Left lobe of liver (tissue), 2 donors: ENCODE data around the gene VARS2. TPM values are rescaled to one million over a fixed set of nuclear protein-coding genes. Genes with fewer than 3 reads are reported as not detected.
"Not testable (repeated sequence)": the region's sequence is repeated elsewhere in the genome, so short reads cannot be mapped to it uniquely, and the experiment has no call there.

Experiments
- ATAC-seq: fragments of 200-7000 bp; cut with Tn5 transposase; one replicate; pipeline ENCODE4 v1.9.1; 2020; ENCODE audit warnings: mild to moderate bottlenecking, moderate library complexity
- DNase-seq: peaks from one replicate; pipeline ENCODE4 v3.0.0-alpha.2; 2020; ENCODE audit warnings: low spot score
- total RNA-seq: library from RNA; stranded (reverse); gene quantifications from one replicate; pipeline ENCODE4 v1.2.1, GENCODE V29; 2021
- donor health status: DM: no; HTN: no; CAD: no; lungs with moderate emphysema.
- donor health status: DM: no; HTN: yes; CAD: no.

Gene VARS2
- total RNA-seq, 1 donor from 2014 or later, result 28.9 TPM

DNA sequence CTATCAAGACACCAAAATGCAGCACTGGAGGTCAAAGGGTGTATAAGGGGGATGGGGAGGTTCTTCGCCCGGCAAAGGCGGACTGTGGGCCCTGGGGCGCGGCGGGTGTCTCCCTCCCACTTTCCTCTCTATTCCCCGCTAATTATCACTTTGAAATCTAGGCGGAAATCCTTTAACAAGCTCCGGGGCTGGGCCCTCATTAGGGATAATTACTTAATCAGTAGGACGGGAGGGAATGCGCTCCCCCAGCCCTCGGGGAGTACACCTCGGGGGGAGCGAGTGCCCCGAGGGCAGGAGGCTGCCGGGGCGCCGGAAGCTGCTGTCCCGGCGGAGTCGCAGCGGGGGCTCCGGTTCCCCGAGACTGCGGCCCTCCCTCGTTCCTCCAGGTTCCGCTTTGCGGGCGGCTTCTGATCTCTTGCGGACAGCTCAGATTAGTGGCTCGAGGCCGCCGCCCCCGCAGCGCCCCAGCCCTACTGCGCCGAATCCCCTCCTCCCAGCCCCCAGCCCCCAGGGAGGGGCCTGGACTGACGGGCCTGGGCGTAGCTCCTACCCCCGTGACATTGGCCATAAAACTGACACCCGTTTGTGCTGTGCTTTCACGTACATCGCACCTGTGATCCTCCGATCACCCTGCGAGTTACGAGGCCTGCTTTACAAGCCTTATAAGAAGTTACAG is 41.5 kb downstream of the VARS2 start:
- ATAC-seq (peak; percentile 21), DNase-seq (no peak)

DNA sequence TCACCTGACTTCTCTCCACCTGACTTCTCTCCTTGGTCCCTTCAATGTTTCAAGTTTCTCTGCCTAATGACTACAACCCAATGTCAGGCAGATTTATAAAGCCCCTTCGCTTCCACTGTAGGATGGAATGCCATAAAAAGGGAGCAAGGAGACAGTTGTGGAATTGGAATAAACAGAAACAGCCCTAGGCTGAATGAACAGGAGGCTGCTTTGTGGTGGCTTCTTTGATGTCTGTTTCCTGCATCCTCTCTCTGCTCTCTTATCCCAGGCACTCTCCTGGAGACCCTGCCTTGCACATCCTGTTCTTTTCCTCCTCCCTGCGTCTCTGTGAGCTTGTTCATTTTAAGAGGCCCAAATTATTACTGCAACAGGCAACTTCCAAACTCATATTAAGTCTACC is 43.7 kb downstream of the VARS2 start:
- ATAC-seq, result no peak
- DNase-seq, result no peak

DNA sequence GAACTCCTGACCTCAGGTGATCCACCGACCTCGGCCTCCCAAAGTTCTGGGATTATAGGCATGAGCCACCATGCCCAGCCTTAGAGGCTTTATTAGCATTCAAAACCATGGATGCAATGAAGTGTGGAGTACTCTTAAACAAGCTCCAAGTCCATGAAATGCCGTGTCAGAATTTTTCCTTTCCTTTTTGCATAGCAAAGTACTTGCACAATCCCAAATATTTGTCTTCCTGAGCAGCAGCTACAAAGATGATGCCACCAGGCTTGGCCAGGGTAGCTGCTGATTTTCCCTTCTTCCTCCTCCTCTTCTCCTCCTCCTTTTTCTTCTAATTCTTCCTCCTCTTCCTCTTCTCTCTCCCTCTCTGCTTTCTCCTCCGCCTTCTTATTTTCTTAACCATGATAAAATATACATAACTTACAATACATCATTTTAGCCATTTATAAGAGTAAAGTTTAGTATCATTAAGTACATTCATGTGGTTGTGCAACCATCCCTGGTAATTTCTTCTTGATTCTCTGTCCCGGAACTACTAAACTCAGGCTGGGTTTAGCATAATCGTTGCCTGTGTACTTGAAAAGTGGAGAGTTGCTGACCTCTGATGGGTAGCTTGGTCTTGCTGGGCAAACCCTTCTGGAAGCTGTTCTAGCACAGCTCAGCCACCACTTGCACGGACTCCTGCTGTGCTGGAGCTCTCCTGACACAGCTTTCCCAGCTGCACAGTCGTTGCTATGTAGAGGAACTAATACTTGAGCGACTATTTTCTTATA is 47.1 kb downstream of the VARS2 start:
- ATAC-seq (peak; percentile 74), DNase-seq (no peak)

DNA sequence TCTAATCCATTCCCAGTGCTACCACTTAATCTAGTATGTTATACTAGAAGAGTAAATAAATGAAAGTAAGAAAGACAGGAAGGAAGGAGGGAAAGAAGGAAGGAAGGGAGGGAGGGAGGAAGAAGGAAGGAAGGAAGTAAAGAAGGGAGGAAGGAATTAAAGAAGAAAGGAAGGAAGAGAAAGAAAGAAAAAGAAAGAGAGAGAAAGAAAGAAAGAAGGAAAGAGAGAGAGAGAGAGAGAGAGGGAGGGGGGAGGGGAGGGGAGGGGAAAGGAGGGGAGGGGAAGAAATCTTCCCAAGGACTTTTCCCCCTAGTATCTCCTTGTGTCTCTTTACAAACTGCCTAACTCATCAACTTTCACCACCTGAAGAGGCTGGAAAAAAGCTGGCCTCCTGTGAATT is 48.7 kb downstream of the VARS2 start:
- DNase-seq, result no peak
- no peak for ATAC-seq

DNA sequence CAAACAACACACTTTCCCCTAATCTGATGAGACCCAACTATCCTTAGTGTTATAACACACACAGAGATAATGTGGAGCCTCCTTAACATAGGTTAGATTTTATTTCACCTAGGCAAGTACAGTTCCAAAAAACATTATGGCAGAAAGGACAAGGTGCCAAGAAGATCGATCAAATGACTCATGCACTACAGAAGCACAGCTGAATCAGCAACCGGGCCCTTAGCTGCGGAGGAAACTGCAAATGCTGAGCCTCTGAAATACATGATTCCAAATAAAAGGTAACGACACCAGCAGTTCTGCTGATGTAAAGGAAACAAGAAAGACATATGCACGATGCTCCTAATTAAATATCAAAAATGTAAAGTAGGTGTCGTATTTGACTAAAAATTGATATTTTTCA is 49.6 kb downstream of the VARS2 start:
- DNase-seq (no peak), ATAC-seq (no peak)

DNA sequence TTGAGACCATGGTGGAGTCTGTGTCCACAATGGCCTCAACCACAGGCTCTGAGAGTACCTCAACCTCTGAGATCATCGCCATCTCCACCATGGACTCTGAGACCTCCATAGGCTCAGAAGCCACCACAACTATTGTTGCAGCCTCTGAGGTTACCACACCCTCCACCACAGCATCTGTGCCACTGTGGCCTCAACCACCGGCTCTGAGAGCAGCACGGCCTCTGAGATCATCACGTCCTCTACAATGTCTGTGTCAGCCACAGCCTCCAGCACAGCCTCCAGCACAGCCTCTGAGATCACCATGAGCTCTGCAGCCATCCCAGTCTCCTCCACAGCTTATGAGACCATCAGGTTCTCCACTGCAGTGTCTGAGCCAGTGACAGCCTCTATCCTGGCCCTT is 50.0 kb downstream of the VARS2 start:
- DNase-seq (no peak), ATAC-seq (no peak)

DNA sequence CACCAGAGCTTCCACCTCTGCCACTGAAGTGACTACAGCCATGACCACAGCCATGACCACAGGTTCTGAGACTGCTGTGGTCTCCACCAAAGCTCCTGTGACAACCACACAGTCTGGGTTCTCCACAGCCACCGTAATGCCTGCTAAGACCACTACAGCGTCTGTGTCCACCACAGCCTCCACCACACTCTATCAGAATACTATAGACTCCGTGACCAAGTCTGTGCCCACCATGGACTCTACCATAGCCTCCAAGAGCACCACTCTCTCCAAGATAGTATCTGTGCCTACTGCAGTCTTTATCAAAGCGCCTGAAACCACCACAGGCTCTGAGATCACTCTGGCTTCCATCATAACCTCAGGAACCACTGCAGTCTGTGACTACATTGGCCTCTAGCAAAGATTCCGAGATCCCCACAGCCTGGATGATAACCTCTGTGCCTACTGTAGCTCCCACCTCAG is 51.1 kb downstream of the VARS2 start:
- DNase-seq (no peak), ATAC-seq (no peak)

DNA sequence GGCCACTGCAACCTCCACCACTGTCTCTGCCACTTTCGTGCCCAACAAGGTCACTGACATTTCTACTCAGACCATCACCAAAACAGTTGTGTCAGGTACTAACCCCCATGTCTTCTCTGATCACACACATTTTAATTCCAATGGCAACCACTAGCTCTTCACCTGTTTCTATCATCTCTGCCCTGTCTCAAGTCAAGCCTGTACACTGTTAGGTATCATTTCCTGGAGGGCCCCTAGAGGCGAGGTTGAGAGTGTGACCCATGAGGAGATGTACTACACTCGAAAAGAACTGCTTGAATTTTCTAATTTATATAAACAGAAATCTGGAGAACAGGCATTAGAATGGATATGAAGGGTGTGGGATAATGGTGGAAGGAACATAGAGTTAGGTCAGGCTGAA is 52.1 kb downstream of the VARS2 start:
- DNase-seq, result no peak
- no peak for ATAC-seq

DNA sequence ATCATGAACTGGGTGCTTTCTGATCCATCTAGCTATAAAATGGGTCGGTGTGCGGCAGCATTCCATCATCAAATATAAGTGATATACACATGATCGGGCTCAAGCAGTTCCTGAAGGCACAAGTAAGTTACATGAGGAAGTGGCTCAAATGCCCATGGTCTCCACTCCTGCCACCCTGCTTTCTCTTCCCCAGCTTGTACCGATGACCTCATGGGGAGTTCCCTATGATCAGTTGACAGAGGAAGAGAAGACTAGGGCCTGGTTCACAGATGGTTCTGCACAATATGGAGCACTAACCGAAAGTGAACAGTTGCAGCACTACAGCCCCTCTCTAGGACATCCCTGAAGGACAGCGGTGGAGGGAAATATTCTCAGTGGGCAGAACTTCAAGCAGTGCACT is 55.1 kb downstream of the VARS2 start:
- ATAC-seq, DNase-seq: not testable (repeated sequence)

DNA sequence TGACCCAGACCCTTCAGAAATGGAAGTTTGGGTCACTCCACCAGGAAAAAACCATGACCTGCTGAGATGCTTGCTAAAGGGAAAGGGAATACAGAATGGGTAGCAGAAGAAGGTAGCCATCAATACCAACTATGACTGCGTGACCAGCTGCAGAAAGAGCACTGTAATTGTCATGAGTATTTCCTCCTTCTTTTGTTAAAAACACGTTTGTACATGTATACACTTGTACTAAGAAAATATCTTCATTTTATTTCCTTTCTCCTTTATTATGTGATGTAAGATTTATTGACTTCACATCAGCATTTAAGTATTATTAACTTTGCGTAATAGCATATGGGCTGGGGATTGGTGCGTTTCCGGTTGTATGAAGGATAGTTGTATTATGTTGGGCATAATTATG is 56.9 kb downstream of the VARS2 start:
- no peak for ATAC-seq
- no peak for DNase-seq

DNA sequence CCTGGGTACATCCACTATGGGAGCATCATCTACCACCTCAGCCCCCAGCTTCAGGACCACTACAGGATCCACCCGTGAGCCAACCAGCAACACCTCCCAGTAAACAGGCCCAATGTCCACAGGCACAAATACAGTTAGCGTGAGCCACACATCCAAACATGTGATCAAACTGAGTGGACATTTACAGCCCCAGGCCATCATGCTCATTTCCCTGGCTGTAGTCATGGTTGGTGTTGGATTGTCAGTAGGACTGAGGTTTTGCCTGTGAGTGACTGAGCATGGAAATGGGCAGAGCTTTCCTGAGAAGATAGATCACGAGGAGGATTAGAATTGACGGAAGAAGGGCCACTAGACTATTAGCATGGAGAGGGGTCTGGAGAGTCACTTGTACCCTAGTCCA is 58.8 kb downstream of the VARS2 start:
- DNase-seq (no peak), ATAC-seq (no peak)

DNA sequence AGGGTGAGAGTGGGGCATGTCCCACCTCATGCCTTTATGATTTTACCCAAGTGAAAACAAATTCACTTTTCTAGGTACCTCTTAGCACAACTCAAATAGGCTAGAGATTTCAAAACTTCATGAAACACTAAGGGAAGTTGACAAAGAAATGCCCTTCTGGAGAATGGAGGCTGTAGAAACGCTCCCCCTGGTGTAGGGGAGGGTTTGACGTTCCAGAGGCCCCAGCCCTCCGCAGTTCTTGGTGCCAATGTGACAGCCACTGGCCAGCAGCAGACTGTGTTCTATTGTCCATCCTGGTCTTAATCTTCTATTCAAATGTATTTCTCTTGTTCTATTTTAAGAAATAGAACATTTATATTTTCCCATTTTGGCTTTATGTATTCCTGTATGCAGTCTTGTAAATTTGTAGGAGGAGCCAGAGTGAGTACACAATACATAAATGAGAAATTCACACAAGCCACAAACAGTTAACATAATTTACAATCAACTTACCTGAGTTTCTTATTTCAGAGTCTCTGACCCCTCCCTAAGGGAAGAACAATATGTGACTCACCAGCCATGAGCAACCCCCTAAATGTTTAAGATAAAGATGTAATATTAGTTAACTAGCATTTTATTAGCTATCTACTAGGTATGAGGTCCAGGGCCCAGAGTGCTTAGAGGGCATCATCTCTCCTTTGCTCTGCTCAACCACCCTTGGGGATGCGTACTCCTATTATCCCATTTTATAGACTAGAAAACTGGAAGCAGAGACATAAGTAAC is 60.6 kb downstream of the VARS2 start:
- DNase-seq, result no peak

More for the DNA sequence above, 60.6 kb downstream of the VARS2 start:
- no peak for ATAC-seq

Other genes starting within 250 kb of the VARS2 start
- 15.2 TPM for gene DHX16, start 241.2 kb upstream of the VARS2 start, total RNA-seq
- 10.6 TPM for gene PPP1R18, start 227.6 kb upstream of the VARS2 start, total RNA-seq
- 1.8 TPM for gene NRM, start 223.3 kb upstream of the VARS2 start, total RNA-seq
- gene MDC1, start 197.0 kb upstream of the VARS2 start, total RNA-seq, result 13.7 TPM
- 219 TPM for gene TUBB, start 193.9 kb upstream of the VARS2 start, total RNA-seq
- 45.9 TPM for gene FLOT1, start 171.6 kb upstream of the VARS2 start, total RNA-seq
- 5.8 TPM for gene IER3, start 169.7 kb upstream of the VARS2 start, total RNA-seq
- 5.1 TPM for gene DDR1, start 29.7 kb upstream of the VARS2 start, total RNA-seq
- 21.7 TPM for gene GTF2H4, start 6.0 kb upstream of the VARS2 start, total RNA-seq
- gene SFTA2, start 17.9 kb downstream of the VARS2 start, total RNA-seq, result not detected
- not detected for gene MUCL3, start 26.7 kb downstream of the VARS2 start, total RNA-seq
- gene MUC21, start 69.5 kb downstream of the VARS2 start, total RNA-seq, result not detected
- not detected for gene MUC22, start 96.2 kb downstream of the VARS2 start, total RNA-seq
- gene C6orf15, start 198.3 kb downstream of the VARS2 start, total RNA-seq, result not detected
- not detected for gene PSORS1C1, start 200.6 kb downstream of the VARS2 start, total RNA-seq
- not detected for gene CDSN, start 206.2 kb downstream of the VARS2 start, total RNA-seq
- not detected for gene PSORS1C2, start 224.8 kb downstream of the VARS2 start, total RNA-seq
- gene CCHCR1, start 243.6 kb downstream of the VARS2 start, total RNA-seq, result 9.6 TPM
- 0.45 TPM for gene TCF19, start 244.4 kb downstream of the VARS2 start, total RNA-seq